ENCODE data around the gene DENND1A. TPM values are rescaled to one million over a fixed set of nuclear protein-coding genes. Genes with fewer than 3 reads are reported as not detected.

Gene DENND1A
- total RNA-seq, 1 experiment from 2014 or later, result 23.5 TPM

DNA sequence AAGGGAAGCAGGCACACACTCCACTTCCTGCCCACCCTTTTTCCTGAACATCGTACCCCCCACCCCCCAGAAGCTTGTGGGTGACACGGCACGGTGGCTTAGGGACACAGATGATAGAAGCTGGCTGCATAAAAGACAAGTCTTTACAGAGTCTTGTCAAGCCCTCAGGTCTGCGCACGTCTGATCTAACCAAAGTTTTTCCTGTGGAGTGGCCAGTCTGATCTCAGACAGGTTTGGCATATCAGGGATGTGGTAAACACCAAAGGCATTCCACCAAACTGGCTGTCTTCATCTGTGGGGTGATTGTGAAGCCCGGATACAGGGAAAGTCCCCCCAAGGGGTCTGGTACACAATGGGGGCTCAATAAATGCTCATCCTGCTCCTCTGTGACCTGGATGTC lies 523.9 kb downstream of the DENND1A start:
- DNase-seq (ENCODE audit: low spot score), result no peak
- no peak overlapping the region for H3K27ac Mint-ChIP-seq
- no peaks in the 10 kb centered on the region for H3K9me3 Mint-ChIP-seq
- H3K36me3 Mint-ChIP-seq, result no peaks in the 10 kb centered on the region
- H3K27me3 Mint-ChIP-seq (ENCODE audit: low read depth), result no peaks in the 10 kb centered on the region
- ATAC-seq, result no peak
- ChIA-PET CTCF (interaction anchor here (1.0 to 1.9 kb wide), 4 partner anchors 12 to 53 kb away, joined by 3 to 6 read pairs (median 4); no protein-coding TSS in a partner anchor), POLR2A (interaction anchor here (0.6 kb wide), 1 partner anchor 54 kb away, joined by 10 read pairs; no protein-coding TSS in a partner anchor)
- peaks cover 13% of the 10 kb centered on the region for H3K4me1 Mint-ChIP-seq
- TF ChIP-seq, protein P1, sequence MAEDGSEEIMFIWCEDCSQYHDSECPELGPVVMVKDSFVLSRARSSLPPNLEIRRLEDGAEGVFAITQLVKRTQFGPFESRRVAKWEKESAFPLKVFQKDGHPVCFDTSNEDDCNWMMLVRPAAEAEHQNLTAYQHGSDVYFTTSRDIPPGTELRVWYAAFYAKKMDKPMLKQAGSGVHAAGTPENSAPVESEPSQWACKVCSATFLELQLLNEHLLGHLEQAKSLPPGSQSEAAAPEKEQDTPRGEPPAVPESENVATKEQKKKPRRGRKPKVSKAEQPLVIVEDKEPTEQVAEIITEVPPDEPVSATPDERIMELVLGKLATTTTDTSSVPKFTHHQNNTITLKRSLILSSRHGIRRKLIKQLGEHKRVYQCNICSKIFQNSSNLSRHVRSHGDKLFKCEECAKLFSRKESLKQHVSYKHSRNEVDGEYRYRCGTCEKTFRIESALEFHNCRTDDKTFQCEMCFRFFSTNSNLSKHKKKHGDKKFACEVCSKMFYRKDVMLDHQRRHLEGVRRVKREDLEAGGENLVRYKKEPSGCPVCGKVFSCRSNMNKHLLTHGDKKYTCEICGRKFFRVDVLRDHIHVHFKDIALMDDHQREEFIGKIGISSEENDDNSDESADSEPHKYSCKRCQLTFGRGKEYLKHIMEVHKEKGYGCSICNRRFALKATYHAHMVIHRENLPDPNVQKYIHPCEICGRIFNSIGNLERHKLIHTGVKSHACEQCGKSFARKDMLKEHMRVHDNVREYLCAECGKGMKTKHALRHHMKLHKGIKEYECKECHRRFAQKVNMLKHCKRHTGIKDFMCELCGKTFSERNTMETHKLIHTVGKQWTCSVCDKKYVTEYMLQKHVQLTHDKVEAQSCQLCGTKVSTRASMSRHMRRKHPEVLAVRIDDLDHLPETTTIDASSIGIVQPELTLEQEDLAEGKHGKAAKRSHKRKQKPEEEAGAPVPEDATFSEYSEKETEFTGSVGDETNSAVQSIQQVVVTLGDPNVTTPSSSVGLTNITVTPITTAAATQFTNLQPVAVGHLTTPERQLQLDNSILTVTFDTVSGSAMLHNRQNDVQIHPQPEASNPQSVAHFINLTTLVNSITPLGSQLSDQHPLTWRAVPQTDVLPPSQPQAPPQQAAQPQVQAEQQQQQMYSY (CRISPR knock-in tag; IDR thresholded peaks at IDR 0.05), result no peak
- TF ChIP-seq, protein P2, sequence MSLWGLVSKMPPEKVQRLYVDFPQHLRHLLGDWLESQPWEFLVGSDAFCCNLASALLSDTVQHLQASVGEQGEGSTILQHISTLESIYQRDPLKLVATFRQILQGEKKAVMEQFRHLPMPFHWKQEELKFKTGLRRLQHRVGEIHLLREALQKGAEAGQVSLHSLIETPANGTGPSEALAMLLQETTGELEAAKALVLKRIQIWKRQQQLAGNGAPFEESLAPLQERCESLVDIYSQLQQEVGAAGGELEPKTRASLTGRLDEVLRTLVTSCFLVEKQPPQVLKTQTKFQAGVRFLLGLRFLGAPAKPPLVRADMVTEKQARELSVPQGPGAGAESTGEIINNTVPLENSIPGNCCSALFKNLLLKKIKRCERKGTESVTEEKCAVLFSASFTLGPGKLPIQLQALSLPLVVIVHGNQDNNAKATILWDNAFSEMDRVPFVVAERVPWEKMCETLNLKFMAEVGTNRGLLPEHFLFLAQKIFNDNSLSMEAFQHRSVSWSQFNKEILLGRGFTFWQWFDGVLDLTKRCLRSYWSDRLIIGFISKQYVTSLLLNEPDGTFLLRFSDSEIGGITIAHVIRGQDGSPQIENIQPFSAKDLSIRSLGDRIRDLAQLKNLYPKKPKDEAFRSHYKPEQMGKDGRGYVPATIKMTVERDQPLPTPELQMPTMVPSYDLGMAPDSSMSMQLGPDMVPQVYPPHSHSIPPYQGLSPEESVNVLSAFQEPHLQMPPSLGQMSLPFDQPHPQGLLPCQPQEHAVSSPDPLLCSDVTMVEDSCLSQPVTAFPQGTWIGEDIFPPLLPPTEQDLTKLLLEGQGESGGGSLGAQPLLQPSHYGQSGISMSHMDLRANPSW (CRISPR knock-in tag; conservative IDR thresholded peaks at IDR 0.05; ENCODE audit: low read depth), result no peak
- TF ChIP-seq, protein P3, sequence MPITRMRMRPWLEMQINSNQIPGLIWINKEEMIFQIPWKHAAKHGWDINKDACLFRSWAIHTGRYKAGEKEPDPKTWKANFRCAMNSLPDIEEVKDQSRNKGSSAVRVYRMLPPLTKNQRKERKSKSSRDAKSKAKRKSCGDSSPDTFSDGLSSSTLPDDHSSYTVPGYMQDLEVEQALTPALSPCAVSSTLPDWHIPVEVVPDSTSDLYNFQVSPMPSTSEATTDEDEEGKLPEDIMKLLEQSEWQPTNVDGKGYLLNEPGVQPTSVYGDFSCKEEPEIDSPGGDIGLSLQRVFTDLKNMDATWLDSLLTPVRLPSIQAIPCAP (CRISPR knock-in tag; IDR thresholded peaks at IDR 0.05), result no peak
- no peak for TF ChIP-seq MYBL2 (CRISPR knock-in tag; IDR thresholded peaks at IDR 0.05)
- TF ChIP-seq, protein P4, sequence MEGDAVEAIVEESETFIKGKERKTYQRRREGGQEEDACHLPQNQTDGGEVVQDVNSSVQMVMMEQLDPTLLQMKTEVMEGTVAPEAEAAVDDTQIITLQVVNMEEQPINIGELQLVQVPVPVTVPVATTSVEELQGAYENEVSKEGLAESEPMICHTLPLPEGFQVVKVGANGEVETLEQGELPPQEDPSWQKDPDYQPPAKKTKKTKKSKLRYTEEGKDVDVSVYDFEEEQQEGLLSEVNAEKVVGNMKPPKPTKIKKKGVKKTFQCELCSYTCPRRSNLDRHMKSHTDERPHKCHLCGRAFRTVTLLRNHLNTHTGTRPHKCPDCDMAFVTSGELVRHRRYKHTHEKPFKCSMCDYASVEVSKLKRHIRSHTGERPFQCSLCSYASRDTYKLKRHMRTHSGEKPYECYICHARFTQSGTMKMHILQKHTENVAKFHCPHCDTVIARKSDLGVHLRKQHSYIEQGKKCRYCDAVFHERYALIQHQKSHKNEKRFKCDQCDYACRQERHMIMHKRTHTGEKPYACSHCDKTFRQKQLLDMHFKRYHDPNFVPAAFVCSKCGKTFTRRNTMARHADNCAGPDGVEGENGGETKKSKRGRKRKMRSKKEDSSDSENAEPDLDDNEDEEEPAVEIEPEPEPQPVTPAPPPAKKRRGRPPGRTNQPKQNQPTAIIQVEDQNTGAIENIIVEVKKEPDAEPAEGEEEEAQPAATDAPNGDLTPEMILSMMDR (IDR thresholded peaks at IDR 0.05), result no peak
- TF ChIP-seq, protein P5, sequence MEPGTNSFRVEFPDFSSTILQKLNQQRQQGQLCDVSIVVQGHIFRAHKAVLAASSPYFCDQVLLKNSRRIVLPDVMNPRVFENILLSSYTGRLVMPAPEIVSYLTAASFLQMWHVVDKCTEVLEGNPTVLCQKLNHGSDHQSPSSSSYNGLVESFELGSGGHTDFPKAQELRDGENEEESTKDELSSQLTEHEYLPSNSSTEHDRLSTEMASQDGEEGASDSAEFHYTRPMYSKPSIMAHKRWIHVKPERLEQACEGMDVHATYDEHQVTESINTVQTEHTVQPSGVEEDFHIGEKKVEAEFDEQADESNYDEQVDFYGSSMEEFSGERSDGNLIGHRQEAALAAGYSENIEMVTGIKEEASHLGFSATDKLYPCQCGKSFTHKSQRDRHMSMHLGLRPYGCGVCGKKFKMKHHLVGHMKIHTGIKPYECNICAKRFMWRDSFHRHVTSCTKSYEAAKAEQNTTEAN (CRISPR knock-in tag; IDR thresholded peaks at IDR 0.05), result no peak
- TF ChIP-seq, protein P6, sequence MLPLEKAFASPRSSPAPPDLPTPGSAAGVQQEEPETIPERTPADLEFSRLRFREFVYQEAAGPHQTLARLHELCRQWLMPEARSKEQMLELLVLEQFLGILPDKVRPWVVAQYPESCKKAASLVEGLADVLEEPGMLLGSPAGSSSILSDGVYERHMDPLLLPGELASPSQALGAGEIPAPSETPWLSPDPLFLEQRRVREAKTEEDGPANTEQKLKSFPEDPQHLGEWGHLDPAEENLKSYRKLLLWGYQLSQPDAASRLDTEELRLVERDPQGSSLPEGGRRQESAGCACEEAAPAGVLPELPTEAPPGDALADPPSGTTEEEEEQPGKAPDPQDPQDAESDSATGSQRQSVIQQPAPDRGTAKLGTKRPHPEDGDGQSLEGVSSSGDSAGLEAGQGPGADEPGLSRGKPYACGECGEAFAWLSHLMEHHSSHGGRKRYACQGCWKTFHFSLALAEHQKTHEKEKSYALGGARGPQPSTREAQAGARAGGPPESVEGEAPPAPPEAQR (CRISPR knock-in tag; IDR thresholded peaks at IDR 0.05), result no peak
- TF ChIP-seq, protein P7, sequence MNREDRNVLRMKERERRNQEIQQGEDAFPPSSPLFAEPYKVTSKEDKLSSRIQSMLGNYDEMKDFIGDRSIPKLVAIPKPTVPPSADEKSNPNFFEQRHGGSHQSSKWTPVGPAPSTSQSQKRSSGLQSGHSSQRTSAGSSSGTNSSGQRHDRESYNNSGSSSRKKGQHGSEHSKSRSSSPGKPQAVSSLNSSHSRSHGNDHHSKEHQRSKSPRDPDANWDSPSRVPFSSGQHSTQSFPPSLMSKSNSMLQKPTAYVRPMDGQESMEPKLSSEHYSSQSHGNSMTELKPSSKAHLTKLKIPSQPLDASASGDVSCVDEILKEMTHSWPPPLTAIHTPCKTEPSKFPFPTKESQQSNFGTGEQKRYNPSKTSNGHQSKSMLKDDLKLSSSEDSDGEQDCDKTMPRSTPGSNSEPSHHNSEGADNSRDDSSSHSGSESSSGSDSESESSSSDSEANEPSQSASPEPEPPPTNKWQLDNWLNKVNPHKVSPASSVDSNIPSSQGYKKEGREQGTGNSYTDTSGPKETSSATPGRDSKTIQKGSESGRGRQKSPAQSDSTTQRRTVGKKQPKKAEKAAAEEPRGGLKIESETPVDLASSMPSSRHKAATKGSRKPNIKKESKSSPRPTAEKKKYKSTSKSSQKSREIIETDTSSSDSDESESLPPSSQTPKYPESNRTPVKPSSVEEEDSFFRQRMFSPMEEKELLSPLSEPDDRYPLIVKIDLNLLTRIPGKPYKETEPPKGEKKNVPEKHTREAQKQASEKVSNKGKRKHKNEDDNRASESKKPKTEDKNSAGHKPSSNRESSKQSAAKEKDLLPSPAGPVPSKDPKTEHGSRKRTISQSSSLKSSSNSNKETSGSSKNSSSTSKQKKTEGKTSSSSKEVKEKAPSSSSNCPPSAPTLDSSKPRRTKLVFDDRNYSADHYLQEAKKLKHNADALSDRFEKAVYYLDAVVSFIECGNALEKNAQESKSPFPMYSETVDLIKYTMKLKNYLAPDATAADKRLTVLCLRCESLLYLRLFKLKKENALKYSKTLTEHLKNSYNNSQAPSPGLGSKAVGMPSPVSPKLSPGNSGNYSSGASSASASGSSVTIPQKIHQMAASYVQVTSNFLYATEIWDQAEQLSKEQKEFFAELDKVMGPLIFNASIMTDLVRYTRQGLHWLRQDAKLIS (CRISPR knock-in tag; IDR thresholded peaks at IDR 0.05; ENCODE audit: borderline replicate concordance), result no peak
- TF ChIP-seq NFE2L1 (CRISPR knock-in tag; IDR thresholded peaks at IDR 0.05), result no peak
- TF ChIP-seq, protein P8, sequence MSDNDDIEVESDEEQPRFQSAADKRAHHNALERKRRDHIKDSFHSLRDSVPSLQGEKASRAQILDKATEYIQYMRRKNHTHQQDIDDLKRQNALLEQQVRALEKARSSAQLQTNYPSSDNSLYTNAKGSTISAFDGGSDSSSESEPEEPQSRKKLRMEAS (CRISPR knock-in tag; IDR thresholded peaks at IDR 0.05), result no peak
- H3K4me3 Mint-ChIP-seq, result no peak overlapping the region
